Left lung (tissue), 10 donors: Measurements from ENCODE around the gene LKAAEAR1. TPM values are rescaled to one million over a fixed set of nuclear protein-coding genes. Genes with fewer than 3 reads are reported as not detected.

Experiments used
- ATAC-seq: fragments of 200-7000 bp; cut with Tn5 transposase; one replicate; pipeline ENCODE4 v1.9.1; 2020; ENCODE audit warnings: moderate library complexity
- DNase-seq, 4 donors: peaks; one replicate each; pipeline ENCODE4 v3.0.0-alpha.2; 2013 to 2020
- H3K27ac ChIP-seq, 2 donors: fragments of 200-600 bp; sonication (generic) in 1 of 2; one replicate each; pipeline versions ENCODE4 v1.5.0 to v1.8.0; 2020 to 2021
- H3K27me3 ChIP-seq, 2 donors: fragments of 200-600 bp; sonication (generic) in 1 of 2; one replicate each; pipeline versions ENCODE4 v1.5.0 to v1.8.0; 2020 to 2021
- H3K36me3 ChIP-seq, 2 donors: fragments of 200-600 bp; sonication (generic) in 1 of 2; one replicate each; pipeline versions ENCODE4 v1.5.0 to v1.8.0; 2020 to 2021
- H3K4me1 ChIP-seq, 2 donors: fragments of 200-600 bp; one replicate each; pipeline ENCODE4 v1.8.0; 2021
- H3K4me3 ChIP-seq, 2 donors: fragments of 200-600 bp; sonication (generic) in 1 of 2; one replicate each; pipeline versions ENCODE4 v1.5.0 to v1.8.0; 2020 to 2021; ENCODE audit warnings: mild to moderate bottlenecking in 1 of 2
- H3K9me3 ChIP-seq, 2 donors: fragments of 200-600 bp; sonication (generic) in 1 of 2; one replicate each; pipeline versions ENCODE4 v1.5.0 to v1.8.0; 2020 to 2021
- CTCF ChIP-seq, 2 donors: fragments of 200-600 bp; sonication (generic) in 1 of 2; IDR thresholded peaks; one replicate each; pipeline versions ENCODE4 v1.5.0 to v1.8.0; 2021; ENCODE audit warnings: antibody characterized with exemption in 2 of 2
- intact Hi-C, 2 donors: fragments of 100-400 bp; cut with DNase I; formaldehyde crosslinking; loops; one replicate each; pipeline versions ENCODE4 v1.11.2 to v1.14.2; 2022
- polyA plus RNA-seq, 6 donors: library from polyadenylated mRNA; unstranded; fragments of 120-200 nt; gene quantifications; one replicate each; pipeline ENCODE4 v1.2.1, GENCODE V29; 2013; ENCODE audit not compliant: insufficient read length in 6 of 6
- total RNA-seq, 2 donors: library from RNA; stranded (reverse); fragmentation: NEBNext Ultra II Directional; extraction: Animal tissue kit (Norgen Biotek cat#: 25700); gene quantifications; one replicate each; pipeline ENCODE4 v1.2.1, GENCODE V29; 2021
- donor health status: DM: no; HTN: yes; CAD: no.
- donor health status: DM: no; HTN: no; CAD: no.

Gene LKAAEAR1
- total and polyA plus RNA-seq, 8 donors, result 0.38 to 0.70 (median 0.45) TPM; not detected in 1

GRCh38 chr20:64052326-64052722 lies 31.9 kb downstream of the LKAAEAR1 start:
- no peak for TF ChIP-seq CTCF (IDR thresholded peaks at IDR 0.05)
- no peaks in the 10 kb centered on the region for H3K9me3 ChIP-seq
- no peak for DNase-seq
- H3K36me3 ChIP-seq, result peaks cover 0 to 8% of the 10 kb centered on the region in 2 donors
- intact Hi-C loops, result no loop called here
- peaks cover 6 to 43% of the 10 kb centered on the region in 2 donors for H3K4me1 ChIP-seq
- no peak for ATAC-seq
- H3K27me3 ChIP-seq, result peaks cover 31 to 97% of the 10 kb centered on the region in 2 donors
- H3K27ac ChIP-seq, result peak overlapping the region; percentile 71 to 76
- H3K4me3 ChIP-seq, result no peak overlapping the region

GRCh38 chr20:64051561-64052325 lies 32.5 kb downstream of the LKAAEAR1 start:
- no peak overlapping the region for H3K4me3 ChIP-seq
- DNase-seq (peak in 1 of 4 donors; percentile 32), ATAC-seq (peak; percentile 25)
- peak overlapping the region; percentile 71 to 76 for H3K27ac ChIP-seq
- peaks cover 0 to 8% of the 10 kb centered on the region in 2 donors for H3K36me3 ChIP-seq
- intact Hi-C loops, result no loop called here
- TF ChIP-seq CTCF (IDR thresholded peaks at IDR 0.05), result no peak
- peaks cover 6 to 37% of the 10 kb centered on the region in 2 donors for H3K4me1 ChIP-seq
- H3K27me3 ChIP-seq, result peaks cover 36 to 97% of the 10 kb centered on the region in 2 donors
- no peaks in the 10 kb centered on the region for H3K9me3 ChIP-seq

- no peak for DNase-seq
- Histone ChIP-seq H3K9me3 (no peaks in the 10 kb centered on the region), H3K4me3 (peak overlapping the region in 1 of 2 donors; percentile 31), H3K27me3 (peaks cover 36 to 97% of the 10 kb centered on the region in 2 donors), H3K36me3 (peaks cover 0 to 8% of the 10 kb centered on the region in 2 donors), H3K27ac (peak overlapping the region; percentile 71 to 73), H3K4me1 (peaks cover 4 to 30% of the 10 kb centered on the region in 2 donors)
- ATAC-seq, result no peak
- intact Hi-C loops, result no loop called here
- no peak for TF ChIP-seq CTCF (IDR thresholded peaks at IDR 0.05)
Observed at GRCh38 chr20:64051033-64051452, 33.2 kb downstream of the LKAAEAR1 start.

GRCh38 chr20:64050261-64051032 lies 33.8 kb downstream of the LKAAEAR1 start:
- peak overlapping the region in 1 of 2 donors; percentile 31 for H3K4me3 ChIP-seq
- ATAC-seq (no peak), DNase-seq (no peak)
- TF ChIP-seq CTCF (IDR thresholded peaks at IDR 0.05), result no peak
- peaks cover 0 to 8% of the 10 kb centered on the region in 2 donors for H3K36me3 ChIP-seq
- peaks cover 36 to 97% of the 10 kb centered on the region in 2 donors for H3K27me3 ChIP-seq
- no peaks in the 10 kb centered on the region for H3K9me3 ChIP-seq
- peak overlapping the region; percentile 71 to 73 for H3K27ac ChIP-seq
- intact Hi-C loops, result no loop called here
- peaks cover 0 to 26% of the 10 kb centered on the region in 2 donors for H3K4me1 ChIP-seq

GRCh38 chr20:64049878-64050260 lies 34.3 kb downstream of the LKAAEAR1 start:
- intact Hi-C loops, result no loop called here
- Histone ChIP-seq H3K36me3 (peaks cover 0 to 8% of the 10 kb centered on the region in 2 donors), H3K27me3 (peaks cover 36 to 100% of the 10 kb centered on the region in 2 donors), H3K9me3 (no peaks in the 10 kb centered on the region), H3K27ac (peak overlapping the region; percentile 71 to 73), H3K4me1 (peaks cover 0 to 20% of the 10 kb centered on the region in 2 donors), H3K4me3 (peak overlapping the region; percentile 2 to 31)
- no peak for TF ChIP-seq CTCF (IDR thresholded peaks at IDR 0.05)
- no peak for ATAC-seq
- no peak for DNase-seq
